HG02610 (cell line): ENCODE results near the gene LRP5.
A peak's percentile ranks its signal among the peaks of the same experiment; 100 is the strongest.

Experiments used
- ATAC-seq: cut with Tn5 transposase; IDR thresholded peaks from one replicate; pipeline ENCODE4 v1.9.1; 2021; ENCODE audit warnings: mild to moderate bottlenecking, moderate library complexity; ENCODE audit not compliant: unreplicated experiment

Gene LRP5

GRCh38 chr11:68312117-68312779, at the start of gene LRP5:
TSS of gene LRP5 (plus strand) at chr11:68312591. CDS start at chr11:68312715, 124 bp downstream.
- no peak for ATAC-seq

- no peak for ATAC-seq
Observed at GRCh38 chr11:68263444-68264035, 48.9 kb upstream of the LRP5 start.

- no peak for ATAC-seq
Observed at GRCh38 chr11:68264244-68264643, 48.1 kb upstream of the LRP5 start.

- no peak for ATAC-seq
Observed at GRCh38 chr11:68264741-68265540, 47.5 kb upstream of the LRP5 start.

GRCh38 chr11:68266121-68266891, 46.1 kb upstream of the LRP5 start:
- peak; percentile 50 for ATAC-seq

- no peak for ATAC-seq
Observed at GRCh38 chr11:68266936-68267880, 45.2 kb upstream of the LRP5 start.

GRCh38 chr11:68267881-68268240, 44.5 kb upstream of the LRP5 start:
- ATAC-seq = no peak

- no peak for ATAC-seq
Observed at GRCh38 chr11:68269414-68270081, 42.8 kb upstream of the LRP5 start.

- no peak for ATAC-seq
Observed at GRCh38 chr11:68270196-68271022, 42.0 kb upstream of the LRP5 start.

- no peak for ATAC-seq
Observed at GRCh38 chr11:68271023-68271780, 41.2 kb upstream of the LRP5 start.

- ATAC-seq = peak; percentile 71
Observed at GRCh38 chr11:68271781-68272608, 40.4 kb upstream of the LRP5 start, which contains the start of gene C11orf24. TSS of gene C11orf24 (minus strand) at chr11:68271973. CDS start at chr11:68263767, 8,206 bp downstream.

GRCh38 chr11:68273026-68273738, 39.2 kb upstream of the LRP5 start:
- no peak for ATAC-seq

- ATAC-seq = no peak
Observed at GRCh38 chr11:68274306-68274705, 38.1 kb upstream of the LRP5 start.

- no peak for ATAC-seq
Observed at GRCh38 chr11:68275721-68276507, 36.5 kb upstream of the LRP5 start.

GRCh38 chr11:68276861-68277260, 35.5 kb upstream of the LRP5 start:
- no peak for ATAC-seq

GRCh38 chr11:68279676-68280075, 32.7 kb upstream of the LRP5 start:
- ATAC-seq = no peak
